ENCODE measurements around the gene MARCO. TPM values are rescaled to one million over a fixed set of nuclear protein-coding genes. Genes with fewer than 3 reads are reported as not detected.

MARCO gene
- total and polyA plus RNA-seq, 10 of the 15 experiments (the other 5 are each of a cell fraction or from before 2014, with no cell fraction given), result 0.13 to 0.67 (median 0.32) TPM; not detected in 5

DNA sequence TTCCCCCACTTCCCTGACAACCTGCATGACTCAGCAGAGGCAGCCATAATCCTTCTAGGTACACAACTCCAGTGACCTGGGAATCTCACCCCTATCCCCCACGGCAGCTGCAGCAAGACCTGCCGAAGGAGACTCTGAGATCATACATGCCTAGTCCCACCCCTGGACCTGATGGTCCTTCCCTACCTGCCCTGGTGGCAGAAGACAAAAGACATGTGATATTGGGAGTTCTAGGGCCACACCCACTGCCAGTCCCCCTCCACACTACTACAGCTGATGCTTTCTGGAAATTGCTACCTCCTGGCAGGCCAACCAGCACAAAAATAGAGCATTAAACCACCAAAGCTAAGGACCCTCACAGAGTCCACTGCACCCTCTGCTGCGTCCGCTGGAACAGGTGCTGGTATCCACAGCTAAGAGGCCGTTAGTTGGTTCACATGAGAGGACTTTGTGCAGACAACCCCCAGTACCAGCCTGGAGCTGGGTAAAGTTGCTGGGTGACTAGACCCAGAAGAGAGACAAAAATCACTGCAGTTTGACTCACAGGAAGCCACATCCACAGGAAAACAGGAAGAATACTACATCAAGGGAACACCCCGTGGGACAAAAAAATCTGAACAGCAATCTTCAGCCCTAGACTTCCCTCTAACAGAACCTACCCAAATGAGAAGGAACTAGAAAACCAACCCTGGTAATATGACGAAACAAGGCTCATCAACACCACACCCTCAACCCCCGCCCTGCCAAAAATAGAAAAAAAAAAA lies 12.5 kb downstream of the MARCO start:
- SMC1A ChIA-PET (ENCODE audit: uncharacterized antibody, unreplicated experiment), result no interaction called here
- Histone ChIP-seq H3K4me2 (ENCODE audit: control insufficient read depth, insufficient read depth) (no peak overlapping the region), H4K20me1 (ENCODE audit: control insufficient read depth, insufficient read depth) (no peaks in the 10 kb centered on the region), H2AFZ (ENCODE audit: control insufficient read depth, low read depth, low read length) (no peak overlapping the region), H3K36me3 (ENCODE audit: control insufficient read depth in 2 of 2, insufficient read depth in 2 of 2, low read length in 1 of 2) (no peaks in the 10 kb centered on the region), H3K79me2 (ENCODE audit: control insufficient read depth, insufficient read depth, low read length) (no peaks in the 10 kb centered on the region), H3K27me3 (replicated peaks in 1 of 2; ENCODE audit: control insufficient read depth in 2 of 2, insufficient read depth in 2 of 2, low read length in 1 of 2) (no peaks in the 10 kb centered on the region; a peak in 1 of 4 replicates), H3K9me3 (replicated peaks; ENCODE audit: control insufficient read depth, insufficient read depth, low read length) (no peaks in the 10 kb centered on the region), H3K4me3 (no peak overlapping the region), H3K27ac (ENCODE audit: control insufficient read depth, insufficient read depth) (no peak overlapping the region), H3K9ac (ENCODE audit: control insufficient read depth, insufficient read depth, low read length) (no peak overlapping the region), H3K4me1 (ENCODE audit: control insufficient read depth, insufficient read depth, low read length) (no peaks in the 10 kb centered on the region)
- intact Hi-C loops (cut with micrococcal nuclease; ENCODE audit: unreplicated experiment), result no loop called here
- CTCF ChIA-PET, result no interaction called here
- ATAC-seq (no peak), DNase-seq (ENCODE audit: low read depth, low spot score) (no peak), FAIRE-seq (no peak)
- 16% methylated on average over 8 of the region's 8 CpGs for WGBS (ENCODE audit: insufficient coverage, insufficient replicate concordance, low lambda C conversion rate, missing lambda C conversion rate)
- BruUV-seq (replicated peaks), result no TSS peak
- RAD21 ChIA-PET (ENCODE audit: unreplicated experiment), result no interaction called here
- POLR2A ChIA-PET, result no interaction called here
- in situ Hi-C loops (cut with MboI), result no loop called here
- no peak for TF ChIP-seq ETV6 (conservative IDR thresholded peaks at IDR 0.05 in 1 of 2, IDR thresholded peaks at IDR 0.05 in 1 of 2; ENCODE audit: borderline replicate concordance in 1 of 2, low read depth in 1 of 2)
- no peak for TF ChIP-seq GABPA (IDR thresholded peaks at IDR 0.05; ENCODE audit: low read depth)
- TF ChIP-seq SIN3A (IDR thresholded peaks at IDR 0.05; ENCODE audit: low read depth, low read length), result no peak
- TF ChIP-seq SIX5 (IDR thresholded peaks at IDR 0.05; ENCODE audit: low read depth, low read length, severe bottlenecking), result no peak
- TF ChIP-seq CREM (IDR thresholded peaks at IDR 0.05; ENCODE audit: low read depth), result no peak
- TF ChIP-seq, protein P1, sequence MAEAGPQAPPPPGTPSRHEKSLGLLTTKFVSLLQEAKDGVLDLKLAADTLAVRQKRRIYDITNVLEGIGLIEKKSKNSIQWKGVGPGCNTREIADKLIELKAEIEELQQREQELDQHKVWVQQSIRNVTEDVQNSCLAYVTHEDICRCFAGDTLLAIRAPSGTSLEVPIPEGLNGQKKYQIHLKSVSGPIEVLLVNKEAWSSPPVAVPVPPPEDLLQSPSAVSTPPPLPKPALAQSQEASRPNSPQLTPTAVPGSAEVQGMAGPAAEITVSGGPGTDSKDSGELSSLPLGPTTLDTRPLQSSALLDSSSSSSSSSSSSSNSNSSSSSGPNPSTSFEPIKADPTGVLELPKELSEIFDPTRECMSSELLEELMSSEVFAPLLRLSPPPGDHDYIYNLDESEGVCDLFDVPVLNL (IDR thresholded peaks at IDR 0.05; ENCODE audit: low read depth, low read length), result no peak
- TF ChIP-seq, protein P2, sequence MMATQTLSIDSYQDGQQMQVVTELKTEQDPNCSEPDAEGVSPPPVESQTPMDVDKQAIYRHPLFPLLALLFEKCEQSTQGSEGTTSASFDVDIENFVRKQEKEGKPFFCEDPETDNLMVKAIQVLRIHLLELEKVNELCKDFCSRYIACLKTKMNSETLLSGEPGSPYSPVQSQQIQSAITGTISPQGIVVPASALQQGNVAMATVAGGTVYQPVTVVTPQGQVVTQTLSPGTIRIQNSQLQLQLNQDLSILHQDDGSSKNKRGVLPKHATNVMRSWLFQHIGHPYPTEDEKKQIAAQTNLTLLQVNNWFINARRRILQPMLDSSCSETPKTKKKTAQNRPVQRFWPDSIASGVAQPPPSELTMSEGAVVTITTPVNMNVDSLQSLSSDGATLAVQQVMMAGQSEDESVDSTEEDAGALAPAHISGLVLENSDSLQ (IDR thresholded peaks at IDR 0.05), result no peak
